HG02884 (cell line): ENCODE measurements around the gene SAMM50.

Source experiments
- ATAC-seq: cut with Tn5 transposase; IDR thresholded peaks from one replicate; pipeline ENCODE4 v1.9.1; 2021; ENCODE audit warnings: mild to moderate bottlenecking, moderate library complexity; ENCODE audit not compliant: unreplicated experiment

Gene SAMM50

DNA sequence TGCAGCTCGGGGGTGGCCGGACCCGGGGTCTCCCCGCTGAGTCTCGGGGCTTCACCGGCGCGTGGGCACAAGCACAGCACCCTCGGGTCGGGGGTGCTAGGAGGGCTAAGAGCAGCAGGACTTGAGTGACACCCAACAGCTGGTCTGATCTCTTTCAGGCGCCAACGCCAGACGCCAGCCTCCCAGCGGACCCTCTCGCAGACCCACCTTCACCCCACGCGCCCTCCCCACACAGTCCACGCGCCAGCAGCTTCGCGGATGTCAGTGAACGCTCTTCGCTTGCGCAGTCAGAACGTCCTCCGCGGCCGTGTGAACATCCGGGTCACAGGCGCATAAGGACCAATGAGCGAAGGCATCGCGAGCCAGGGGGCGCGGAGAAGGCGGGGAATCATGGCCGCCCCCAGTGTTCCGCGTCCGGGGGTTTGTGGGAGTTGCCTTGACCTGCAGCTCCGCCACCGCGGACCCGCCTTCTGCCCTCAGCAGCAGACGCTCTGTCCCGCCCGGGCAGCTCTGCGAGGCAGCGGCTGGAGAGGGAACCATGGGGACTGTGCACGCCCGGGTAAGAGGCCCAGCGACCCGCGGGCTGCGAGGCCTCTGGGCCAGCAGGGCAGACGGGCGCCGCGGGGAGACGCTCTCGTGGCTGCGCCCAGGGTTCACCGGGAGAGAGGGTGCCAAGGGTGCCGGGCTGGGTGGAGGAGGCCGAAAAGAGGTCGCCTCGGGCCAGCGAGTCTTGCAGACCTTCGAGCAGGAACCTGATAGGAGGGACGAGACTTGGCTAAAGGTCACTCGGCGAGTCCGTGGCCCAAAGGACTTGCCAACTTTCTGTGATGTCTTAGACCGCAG is at the start of gene SAMM50:
Gene SAMM50, plus strand, starts transcription at position 403 of the 843 bp plus-strand sequence. Its CDS starts 136 bp downstream, at position 539.
- peak; percentile 80 for ATAC-seq

DNA sequence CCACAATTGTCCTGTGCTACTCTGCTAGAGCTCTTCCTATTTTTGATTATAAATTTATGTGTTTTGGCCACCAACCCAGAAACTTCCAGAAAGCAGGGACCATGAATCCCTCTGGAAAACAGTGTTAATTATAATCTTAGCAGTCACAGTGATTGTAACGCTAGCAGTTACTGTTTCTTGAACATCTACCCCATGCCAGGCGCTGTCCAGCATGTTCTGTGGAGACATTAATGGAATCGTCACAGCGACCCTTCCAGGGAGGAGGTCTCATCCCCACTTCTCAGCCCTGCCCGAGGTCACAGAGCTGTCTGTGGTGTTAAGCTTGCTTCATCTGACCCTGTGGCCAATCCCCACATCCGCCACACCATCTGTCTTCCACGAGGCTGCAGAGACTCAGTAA is 49.6 kb upstream of the SAMM50 start:
- no peak for ATAC-seq

DNA sequence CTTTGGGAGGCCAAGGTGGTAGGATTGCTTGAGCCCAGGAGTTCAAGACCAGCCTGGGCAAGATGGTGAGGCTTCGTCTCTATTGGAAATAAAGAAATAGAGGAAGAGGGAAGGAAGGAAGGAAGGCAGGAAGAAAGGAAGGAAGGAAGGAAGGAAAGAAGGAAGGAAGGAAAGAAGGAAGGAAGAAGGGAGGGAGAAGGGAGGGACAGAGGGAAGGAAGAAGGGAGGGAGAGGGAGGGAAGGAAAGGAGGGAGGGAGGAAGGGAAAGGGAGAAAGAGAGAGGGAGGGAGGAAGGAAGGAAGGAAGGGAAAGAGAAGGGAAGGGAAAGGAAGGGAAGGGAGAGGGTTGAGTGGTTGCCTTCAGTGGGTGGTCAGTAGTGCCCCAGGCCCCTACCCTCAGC is 45.5 kb upstream of the SAMM50 start:
- ATAC-seq, result no peak

- no peak for ATAC-seq
Observed at GRCh38 chr22:43910178-43910695, 45.0 kb upstream of the SAMM50 start.

DNA sequence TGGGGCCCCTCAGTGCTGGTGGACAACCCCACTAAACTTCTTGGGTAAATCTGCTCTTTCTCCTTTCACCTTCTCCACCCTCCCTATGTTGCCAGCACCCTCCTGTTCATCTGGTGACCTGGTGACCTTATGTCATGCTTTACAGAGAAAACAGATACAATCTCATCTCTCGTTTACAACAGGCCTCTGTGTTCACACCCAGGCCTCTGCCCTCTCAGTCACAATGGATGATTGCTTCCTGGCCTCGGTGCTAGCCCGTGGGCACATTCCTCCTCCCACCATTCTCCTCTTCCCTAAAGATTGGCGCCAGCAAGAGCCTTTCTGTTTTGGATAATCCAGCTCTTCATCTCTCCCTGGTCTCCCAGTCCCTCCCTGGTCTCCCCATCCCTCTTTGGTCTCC is 43.9 kb upstream of the SAMM50 start:
- no peak for ATAC-seq

- ATAC-seq, result no peak
Observed at GRCh38 chr22:43917521-43917920, 37.7 kb upstream of the SAMM50 start.

DNA sequence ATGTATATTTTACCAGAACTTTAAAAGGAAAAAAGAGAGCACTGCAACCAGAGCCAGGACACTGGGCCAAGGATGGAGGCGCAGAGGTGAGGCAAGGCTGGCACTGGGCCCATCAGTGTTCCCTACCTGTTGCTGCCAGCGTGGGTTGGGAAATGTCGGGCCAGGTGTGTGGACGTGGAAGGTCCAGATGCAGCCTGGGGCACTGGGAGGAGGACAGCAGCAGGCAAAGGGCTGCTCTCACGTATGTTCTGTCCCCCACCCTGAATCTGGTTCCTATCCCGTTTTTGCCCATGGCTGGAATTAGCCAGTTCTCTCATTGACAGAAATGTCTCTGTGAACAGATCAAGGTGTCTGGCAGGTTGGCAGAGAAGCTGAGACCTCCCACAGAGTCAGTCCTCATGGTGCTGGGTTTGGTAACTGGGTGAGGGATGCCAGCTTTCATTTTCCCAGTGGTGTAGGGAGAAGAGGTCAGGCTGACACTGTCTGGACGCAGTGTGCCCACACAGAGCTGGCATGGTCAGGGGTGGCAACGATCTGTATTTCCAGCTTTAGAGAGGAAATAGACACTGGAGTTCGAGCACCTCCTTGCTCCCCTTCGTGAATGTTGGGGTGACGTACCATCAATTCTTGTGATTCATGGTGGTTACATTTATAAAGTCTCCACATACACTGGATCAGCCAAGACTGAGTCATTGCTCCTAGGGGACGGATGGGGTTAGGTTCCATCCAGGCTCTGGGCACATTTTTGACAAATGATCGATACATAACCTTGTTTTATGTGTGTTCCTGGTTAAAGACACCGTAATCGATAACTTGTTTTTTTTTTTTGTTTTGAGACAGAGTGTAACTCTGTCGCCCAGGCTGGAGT is 35.9 kb upstream of the SAMM50 start:
- ATAC-seq, result no peak

- no peak for ATAC-seq
Observed at GRCh38 chr22:43921370-43921769, 33.9 kb upstream of the SAMM50 start.

DNA sequence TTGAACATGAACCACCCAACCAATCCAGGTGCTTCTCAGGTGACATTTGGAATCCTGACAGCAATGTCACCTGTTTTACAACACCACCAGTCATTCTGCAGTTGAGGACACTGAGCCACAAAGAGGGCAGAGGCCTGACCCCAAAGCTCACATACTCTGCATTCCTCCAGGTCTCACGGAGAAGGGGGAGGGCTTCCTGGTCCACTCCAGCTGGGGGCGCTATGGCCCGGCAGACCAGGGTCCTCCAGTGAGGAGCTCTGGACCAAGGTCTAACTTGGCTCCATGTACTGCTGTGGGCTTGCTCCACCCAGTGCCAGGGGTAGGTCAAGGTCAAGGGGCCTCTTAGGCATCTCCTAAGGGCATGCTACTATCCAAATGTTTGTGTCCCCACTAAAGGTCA is 33.1 kb upstream of the SAMM50 start:
- ATAC-seq, result no peak

GRCh38 chr22:43923191-43923590 is 32.1 kb upstream of the SAMM50 start:
- no peak for ATAC-seq

GRCh38 chr22:43923631-43924464 is 31.4 kb upstream of the SAMM50 start, which contains the start of gene PNPLA3:
Gene PNPLA3 (plus strand): TSS chr22:43923805. CDS start chr22:43923912, 107 bp downstream.
- ATAC-seq, result no peak

GRCh38 chr22:43924877-43925276 is 30.4 kb upstream of the SAMM50 start:
- no peak for ATAC-seq

DNA sequence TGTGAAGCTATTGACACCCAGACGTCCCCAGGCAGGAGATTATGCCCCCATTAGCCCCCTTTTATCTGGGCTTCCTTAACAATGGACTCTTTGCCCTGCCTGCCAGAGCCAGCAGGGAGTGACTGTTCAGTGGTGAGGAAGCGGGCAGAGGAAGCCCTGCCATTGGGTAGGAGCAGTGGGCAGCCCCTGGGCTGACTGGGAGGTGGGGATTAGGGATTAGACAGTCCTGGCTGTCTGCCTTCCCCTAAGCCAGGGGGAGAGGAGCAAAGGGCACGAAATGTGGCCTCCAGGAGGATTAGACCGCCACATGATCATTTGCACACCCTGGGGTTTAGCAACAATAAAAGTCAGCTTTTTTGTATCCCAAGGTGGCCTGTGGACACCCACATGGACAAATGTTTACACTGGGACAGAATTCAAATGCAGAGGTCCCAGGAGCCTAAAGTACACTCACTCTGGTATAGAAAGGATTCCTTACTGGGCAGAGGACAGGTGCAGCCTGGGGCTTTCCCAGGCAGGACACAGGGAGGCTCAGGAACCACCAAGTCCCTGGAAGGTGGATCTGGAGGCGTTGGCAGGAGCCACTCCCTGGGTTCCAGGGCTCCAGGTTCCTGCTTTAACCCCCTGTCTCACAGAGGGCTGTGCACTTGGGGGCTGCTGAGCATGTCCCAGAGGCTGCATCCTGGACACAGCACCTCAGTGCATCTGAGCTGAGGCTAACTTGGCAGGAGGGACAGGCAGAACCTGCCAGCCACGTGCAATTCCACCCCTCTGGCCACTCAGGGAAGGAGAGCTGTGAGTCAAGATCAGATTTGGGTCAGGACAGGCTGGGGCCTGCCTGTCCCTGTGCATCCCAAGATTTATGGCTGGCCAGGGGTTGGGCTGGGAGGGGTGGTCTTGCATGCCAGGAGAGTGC is 29.6 kb upstream of the SAMM50 start:
- ATAC-seq, result no peak

- ATAC-seq, result no peak
Observed at GRCh38 chr22:43926349-43926710, 28.9 kb upstream of the SAMM50 start.

DNA sequence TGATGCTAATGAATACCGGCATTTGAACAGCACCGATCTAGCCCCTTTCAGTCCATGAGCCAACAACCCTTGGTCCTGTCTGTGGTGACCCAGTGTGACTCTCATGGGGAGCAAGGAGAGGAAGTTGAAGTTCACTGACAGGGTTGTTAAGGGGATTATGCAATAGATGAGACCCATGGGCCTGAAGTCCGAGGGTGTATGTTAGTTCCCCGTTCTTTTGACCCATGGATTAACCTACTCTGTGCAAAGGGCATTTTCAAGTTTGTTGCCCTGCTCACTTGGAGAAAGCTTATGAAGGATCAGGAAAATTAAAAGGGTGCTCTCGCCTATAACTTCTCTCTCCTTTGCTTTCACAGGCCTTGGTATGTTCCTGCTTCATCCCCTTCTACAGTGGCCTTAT is 26.8 kb upstream of the SAMM50 start:
- no peak for ATAC-seq

DNA sequence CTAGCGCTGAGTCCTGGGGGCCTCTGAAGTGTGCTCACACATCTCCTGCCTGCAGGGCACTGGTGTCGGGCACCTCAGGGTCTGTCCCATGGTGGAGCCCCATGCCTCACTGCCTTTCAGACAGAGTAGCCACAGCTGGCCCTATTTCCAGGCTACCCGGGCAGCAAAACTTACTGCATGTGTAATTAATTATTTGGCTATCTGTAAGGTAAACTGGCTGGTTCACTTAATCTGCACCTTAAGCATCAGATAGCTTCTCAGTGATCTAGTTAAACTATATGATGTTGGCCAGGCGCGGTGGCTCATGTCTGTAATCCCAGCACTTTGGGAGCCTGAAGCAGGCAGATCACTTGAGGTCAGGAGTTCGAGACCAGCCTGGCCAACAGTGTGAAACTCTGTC is 26.3 kb upstream of the SAMM50 start:
- no peak for ATAC-seq

DNA sequence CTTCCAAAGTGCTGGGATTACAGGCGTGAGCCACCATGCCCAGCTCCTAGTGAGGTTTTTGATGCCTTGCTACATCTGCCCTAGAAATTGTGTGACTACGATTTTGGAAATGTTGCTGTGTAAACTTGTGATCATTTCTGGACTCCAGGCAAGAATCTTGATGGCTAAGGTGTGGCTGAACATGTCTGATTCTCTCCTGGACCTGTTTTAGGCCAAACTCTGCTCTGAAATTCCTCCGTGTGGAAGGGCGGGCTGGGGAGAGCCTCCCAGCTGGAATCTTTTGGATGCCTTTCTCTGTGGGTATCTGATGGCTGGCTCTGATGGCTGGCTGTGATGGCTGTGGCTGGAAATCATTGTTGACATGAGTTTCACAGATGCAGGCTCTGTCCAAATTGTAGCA is 23.5 kb upstream of the SAMM50 start:
- no peak for ATAC-seq

DNA sequence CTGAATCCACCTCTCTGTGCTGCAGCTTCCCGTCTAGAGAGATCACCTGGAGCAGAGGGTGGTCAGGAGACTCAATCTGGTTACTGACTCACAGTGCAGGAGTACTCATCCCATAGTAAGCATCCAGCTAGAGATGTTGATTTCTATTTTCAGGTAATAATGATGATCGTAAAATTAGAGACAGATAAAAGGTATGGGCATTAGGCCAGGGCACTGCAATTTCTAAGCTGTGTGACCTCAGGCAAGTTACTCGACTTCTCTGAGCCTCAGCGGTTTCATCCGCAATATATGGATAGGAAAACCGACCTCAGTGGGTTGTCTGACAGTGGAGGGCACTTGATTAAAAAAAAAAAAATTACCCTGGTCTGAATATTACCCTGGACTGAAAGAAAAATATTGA is 13.8 kb upstream of the SAMM50 start:
- no peak for ATAC-seq

DNA sequence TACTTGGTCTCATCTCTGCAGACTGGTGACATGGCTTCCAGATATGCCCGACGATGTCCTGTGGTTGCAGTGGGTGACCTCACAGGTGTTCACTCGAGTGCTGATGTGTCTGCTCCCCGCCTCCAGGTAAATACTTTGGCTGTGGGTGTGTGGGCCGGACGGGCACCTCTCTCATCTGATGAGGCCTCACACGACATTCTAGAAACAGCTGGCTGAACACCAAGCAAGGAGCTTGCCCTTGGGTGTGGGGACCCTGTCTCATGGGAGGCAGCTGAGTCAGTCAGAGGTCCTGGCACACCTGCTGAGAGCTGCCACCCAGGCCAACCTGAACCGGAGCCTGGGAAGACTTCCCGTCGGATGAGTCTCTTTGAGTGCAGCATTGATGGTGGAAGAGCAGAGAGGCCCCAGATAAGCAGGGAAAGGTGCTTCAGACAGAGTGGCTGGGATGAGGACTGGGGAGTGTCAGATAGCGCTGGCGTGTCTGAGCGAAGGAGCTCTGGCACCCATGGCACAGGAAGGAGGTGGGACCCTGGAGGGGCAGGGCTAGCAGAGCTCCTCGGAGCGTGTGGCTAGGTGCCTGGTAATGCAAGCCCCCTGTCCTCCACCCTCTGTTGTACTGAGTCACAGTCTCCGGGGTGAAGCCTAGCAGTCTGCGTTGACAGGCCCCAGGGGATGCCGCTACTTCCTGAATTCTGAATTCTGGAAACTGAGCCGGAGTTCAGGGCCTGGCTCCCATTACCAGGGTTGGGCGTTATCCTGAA is 10.4 kb upstream of the SAMM50 start:
- ATAC-seq, result no peak
